GM19351 (cell line): Measurements from ENCODE around the gene LYST.
"Not testable (repeated sequence)": the region's sequence is repeated elsewhere in the genome, so short reads cannot be mapped to it uniquely, and the experiment has no call there.

Source experiments
- ATAC-seq: cut with Tn5 transposase; IDR thresholded peaks from one replicate; pipeline ENCODE4 v1.9.1; 2021; ENCODE audit warnings: mild to moderate bottlenecking, moderate library complexity; ENCODE audit not compliant: unreplicated experiment

LYST gene

GRCh38 chr1:235823684-235824083 lies 43.0 kb downstream of the LYST start:
- ATAC-seq = no peak

DNA sequence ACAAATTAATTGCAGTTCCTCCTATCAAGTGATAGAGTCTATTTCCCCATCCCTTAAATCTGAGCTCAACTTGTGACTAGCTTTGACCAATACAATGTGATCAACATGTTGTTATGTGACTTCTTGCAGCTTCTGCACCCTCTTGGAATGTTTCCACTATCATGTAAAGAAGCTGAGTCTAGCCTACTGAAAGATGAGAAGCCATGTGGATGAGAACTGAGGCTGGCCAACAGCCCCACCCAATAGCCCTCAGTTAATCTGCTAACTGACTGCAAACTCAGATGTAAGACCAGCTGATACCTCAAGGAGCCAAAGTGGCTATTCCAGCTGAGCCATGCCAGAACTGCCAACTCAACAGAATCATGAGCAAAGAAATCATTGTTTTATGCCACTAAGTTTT lies 44.0 kb downstream of the LYST start:
- ATAC-seq = no peak

GRCh38 chr1:235821361-235821981 lies 45.2 kb downstream of the LYST start:
- ATAC-seq = no peak

- no peak for ATAC-seq
These were observed 46.6 kb downstream of the LYST start for GRCh38 chr1:235820061-235820460.

DNA sequence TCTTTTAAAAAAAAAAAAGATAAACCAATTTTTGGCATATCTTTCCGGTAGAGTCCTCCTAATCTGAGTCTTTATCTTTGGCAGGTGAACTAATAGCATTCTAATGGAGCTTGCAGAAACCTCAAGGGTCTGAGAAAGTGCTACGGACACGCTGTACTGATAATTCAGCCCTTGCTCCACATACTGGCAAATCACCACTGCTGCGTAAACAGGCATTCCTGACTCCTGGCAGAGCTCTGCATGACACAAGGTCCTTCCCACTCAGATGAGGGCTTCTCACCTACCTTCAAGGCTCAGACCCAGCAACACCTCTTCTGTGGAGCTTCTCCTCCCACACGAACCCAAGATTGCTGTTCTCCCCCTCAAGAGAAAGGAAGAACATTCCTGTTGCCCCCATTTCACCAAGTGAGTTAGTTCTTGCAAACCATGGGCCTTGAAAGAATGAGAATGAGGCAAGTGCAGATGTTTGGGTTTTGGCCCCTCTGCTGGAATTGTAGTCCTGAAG lies 48.0 kb downstream of the LYST start:
- ATAC-seq = no peak

DNA sequence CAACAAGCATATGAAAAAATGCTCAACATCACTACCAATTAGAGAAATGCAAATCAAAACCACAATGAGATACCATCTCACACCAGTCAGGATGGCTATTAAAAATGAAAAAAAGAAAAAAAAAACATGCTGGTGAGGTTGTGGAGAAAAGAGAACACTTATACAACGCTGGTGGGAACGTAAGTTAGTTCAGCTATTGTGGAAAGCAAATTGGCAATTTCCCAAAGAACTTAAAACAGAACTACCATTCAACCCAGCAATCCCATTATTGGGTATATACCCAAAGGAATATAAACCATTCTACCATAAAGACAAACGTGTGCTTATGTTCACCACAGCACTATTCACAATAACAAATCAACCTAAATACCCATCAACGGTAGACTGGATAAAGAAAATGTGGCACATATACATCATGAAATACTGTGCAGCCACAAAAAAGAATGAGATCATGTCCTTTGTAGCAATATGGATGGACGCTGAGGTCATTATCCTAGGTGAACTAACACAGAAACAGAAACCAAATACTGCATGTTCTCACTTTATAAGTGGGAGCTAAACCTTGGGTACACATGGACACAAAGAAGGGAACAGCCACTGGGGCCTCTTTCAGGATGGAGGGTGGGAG lies 49.5 kb downstream of the LYST start:
- ATAC-seq = no peak

- no peak for ATAC-seq
These were observed 56.9 kb downstream of the LYST start for GRCh38 chr1:235809688-235810397.

DNA sequence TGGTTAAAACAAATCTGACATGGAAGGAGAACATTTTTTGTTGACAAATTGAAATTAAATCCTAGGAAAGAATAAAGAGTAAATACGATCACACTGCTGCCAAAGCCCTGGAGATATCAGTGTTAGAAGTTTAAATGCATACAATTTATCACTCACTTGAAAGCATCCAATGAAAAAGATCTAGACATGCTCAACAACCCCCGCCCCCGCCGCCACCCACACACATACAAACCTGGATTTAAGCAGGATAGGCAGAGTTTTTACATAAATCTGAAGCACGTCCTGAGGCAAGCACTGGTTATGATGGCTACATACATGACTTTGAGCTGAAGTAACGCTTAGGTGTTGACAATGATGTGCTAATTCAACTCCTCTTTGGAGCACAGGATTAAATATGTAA lies 58.5 kb downstream of the LYST start:
- ATAC-seq = no peak

DNA sequence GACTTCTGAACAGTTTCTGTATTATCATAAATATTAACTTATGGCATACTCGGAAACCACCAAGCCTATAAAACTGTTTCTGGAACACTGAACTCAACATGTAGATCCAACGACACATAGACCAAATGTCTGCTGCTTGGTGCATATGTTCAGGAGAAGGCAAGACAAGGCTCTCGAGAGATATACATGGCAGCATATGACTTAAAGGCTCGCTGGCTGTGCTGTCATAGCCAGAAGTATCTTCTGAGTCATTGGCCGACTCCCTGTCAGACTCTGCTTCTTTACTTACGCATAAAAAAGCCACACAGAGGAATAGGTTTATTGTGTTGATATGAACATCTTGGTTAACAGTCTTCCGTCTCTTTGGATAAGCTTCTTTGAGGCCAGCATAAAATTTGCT lies 60.6 kb downstream of the LYST start:
- ATAC-seq = no peak

- ATAC-seq = no peak
These were observed 63.9 kb downstream of the LYST start for GRCh38 chr1:235802573-235803346.

DNA sequence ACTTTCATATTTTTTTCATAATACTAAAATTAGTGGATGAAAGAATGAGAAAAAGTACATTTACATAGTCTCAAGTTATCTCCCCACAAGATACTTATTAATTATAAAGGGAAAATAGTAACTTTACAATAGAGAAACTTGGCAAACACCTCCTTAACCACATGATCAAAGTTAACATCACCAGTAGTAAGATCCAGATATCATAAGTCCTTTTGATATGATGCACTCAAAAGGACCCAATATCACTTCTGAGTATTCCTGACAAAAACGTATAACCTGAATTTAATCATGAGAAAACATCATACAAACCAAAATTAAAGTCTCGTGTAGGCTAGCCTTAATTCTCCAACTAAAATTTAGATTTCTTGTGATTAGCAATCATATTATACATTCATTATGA lies 67.4 kb downstream of the LYST start:
- no peak for ATAC-seq

GRCh38 chr1:235791532-235792060 lies 75.1 kb downstream of the LYST start:
- no peak for ATAC-seq

DNA sequence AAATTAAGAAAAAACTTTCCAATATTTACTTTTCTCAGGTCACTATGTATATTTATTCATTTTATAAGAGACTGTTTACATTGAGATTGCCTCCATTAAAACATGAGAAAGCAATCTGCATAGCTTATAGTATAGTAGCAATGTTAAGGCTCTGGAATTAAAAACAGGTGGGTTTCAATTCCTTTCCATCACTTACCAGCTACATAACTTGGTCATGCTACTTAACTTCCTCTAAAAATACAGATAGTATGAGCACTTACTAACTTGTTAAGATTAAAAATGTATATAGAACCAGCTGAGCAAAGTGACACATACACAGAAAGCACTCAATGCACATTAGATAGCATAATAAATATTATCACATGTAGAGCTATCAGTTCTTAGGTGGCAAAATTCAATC lies 76.6 kb downstream of the LYST start:
- no peak for ATAC-seq

DNA sequence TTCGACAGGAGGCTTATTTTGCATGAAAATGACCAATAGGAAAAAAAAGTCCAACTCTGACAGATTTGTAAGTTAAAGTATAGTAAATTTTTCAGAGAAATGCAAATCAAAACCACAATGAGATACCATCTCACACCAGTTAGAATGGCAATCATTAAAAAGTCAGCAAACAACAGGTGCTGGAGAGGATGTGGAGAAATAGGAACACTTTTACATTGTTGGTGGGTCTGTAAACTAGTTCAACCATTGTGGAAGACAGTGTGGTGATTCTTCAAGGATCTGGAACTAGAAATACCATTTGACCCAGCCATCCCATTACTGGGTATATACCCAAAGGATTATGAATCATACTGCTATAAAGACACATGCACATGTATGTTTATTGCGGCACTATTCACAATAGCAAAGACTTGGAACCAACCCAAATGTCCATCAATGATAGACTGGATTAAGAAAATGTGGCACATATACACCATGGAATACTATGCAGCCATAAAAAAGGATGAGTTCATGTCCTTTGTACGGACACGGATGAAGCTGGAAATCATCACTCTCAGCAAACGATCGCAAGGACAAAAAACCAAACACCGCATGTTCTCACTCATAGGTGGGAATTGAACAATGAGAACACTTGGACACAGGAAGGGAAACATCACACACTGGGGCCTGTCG lies 80.3 kb downstream of the LYST start:
- not testable (repeated sequence) for ATAC-seq

DNA sequence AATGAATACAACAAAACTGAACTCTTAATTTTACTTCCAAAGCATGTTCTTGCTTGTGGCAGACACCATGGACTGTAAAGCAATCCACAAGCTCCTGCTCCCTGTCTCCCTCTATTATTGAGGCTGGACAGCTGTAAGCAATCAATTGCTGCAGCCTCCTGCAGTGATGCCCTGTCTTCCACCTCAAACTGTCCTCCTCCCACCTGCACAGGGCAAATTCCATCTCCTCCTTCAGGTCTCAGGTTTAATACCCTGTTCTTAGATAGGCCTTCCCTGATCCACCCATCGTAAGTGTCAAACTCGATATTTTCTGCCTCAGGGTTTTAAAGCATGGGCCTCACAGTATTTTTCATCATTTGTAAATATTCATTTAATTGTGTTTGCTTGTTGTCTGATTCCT lies 81.8 kb downstream of the LYST start:
- no peak for ATAC-seq

GRCh38 chr1:235783148-235783776 lies 83.4 kb downstream of the LYST start:
- no peak for ATAC-seq

DNA sequence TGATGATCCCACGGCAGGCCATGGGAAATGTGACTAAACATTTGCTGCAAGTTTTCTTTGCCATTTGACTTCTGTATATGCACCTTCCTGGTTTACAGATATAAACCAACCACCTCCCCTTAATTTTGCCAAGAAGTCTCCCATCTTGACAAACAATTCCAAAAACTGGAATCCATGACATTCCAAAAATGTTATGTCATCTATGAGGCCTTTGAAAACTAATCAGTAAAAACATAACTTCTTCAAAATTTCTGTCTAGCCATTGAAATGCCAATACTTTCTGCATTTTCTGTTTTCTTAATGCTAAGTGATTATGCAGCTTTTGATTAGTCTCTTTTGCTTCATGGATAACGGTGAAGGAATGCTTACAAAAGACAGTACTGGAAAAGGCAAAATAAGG lies 84.1 kb downstream of the LYST start:
- ATAC-seq = no peak

DNA sequence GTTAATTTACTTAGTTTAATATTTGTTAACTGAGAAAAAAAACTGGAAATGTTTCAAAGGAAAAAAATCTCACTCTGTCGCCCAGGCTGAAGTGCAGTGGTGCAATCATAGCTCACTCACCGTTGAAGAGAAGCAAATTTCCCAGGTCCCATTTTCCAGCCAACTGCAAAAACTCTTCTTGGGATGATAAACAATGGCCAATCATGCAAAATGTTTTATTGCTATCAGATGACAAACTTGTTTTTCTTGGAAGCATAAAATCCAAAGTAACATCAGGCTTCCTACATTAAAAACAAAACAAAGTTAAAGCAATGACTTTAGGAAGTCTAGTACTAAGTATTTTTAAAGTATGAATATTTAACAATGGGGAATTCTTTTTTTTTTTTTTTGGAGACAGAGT lies 84.9 kb downstream of the LYST start:
- no peak for ATAC-seq

GRCh38 chr1:235779770-235780169 lies 86.9 kb downstream of the LYST start:
- ATAC-seq = no peak

GRCh38 chr1:235776396-235776795 lies 90.3 kb downstream of the LYST start:
- no peak for ATAC-seq
